Esophagus squamous epithelium (tissue), 4 donors: ENCODE results near the gene CTNNA2.

Experiments
- CTCF ChIP-seq, 6 experiments: fragments of 450-650 bp in 4 of 6; fragments of 200-600 bp in 2 of 6; sonication (generic) in 2 of 6; IDR thresholded peaks; one replicate each; pipeline ENCODE4 v1.5.1; 2016 to 2019; ENCODE audit warnings: antibody characterized with exemption in 6 of 6, mild to moderate bottlenecking in 4 of 6, moderate library complexity in 4 of 6
- POLR2A ChIP-seq, 4 donors: fragments of 450-650 bp; IDR thresholded peaks; one replicate each; pipeline ENCODE4 v1.6.1; 2017; ENCODE audit warnings: antibody characterized with exemption in 4 of 4, mild to moderate bottlenecking in 4 of 4, moderate library complexity in 3 of 4

- TF ChIP-seq CTCF (IDR thresholded peaks at IDR 0.05): no peak
- no peak for TF ChIP-seq POLR2A (IDR thresholded peaks at IDR 0.05)
Measured at GRCh38 chr2:79985571-79985970, 472.7 kb downstream of the CTNNA2 start.
